GM12875 (cell line): ENCODE measurements around the gene ENGASE.

Experiments used
- H3K4me3 ChIP-seq: one replicate; pipeline ENCODE4 v1.5.1; 2011; ENCODE audit warnings: low read depth, low read length, control low read depth
- CTCF ChIP-seq: IDR thresholded peaks from 2 replicates; pipeline ENCODE4 v1.5.1; 2011; ENCODE audit warnings: low read depth, mild to moderate bottlenecking, control low read depth, inconsistent platforms, low read length, moderate library complexity, borderline replicate concordance; ENCODE audit not compliant: insufficient read depth

ENGASE gene

GRCh38 chr17:79075446-79075750 is 774 bp downstream of the ENGASE start:
- TF ChIP-seq CTCF = no peak
- peak overlapping the region; percentile 77 for H3K4me3 ChIP-seq

- TF ChIP-seq CTCF = no peak
- H3K4me3 ChIP-seq = peak overlapping the region; percentile 77
Observed at GRCh38 chr17:79075861-79076406, 1.3 kb downstream of the ENGASE start.

GRCh38 chr17:79077587-79077986 is 3.0 kb downstream of the ENGASE start:
- TF ChIP-seq CTCF = no peak
- no peak overlapping the region for H3K4me3 ChIP-seq

GRCh38 chr17:79078476-79079190 is 4.0 kb downstream of the ENGASE start:
- H3K4me3 ChIP-seq = no peak overlapping the region
- no peak for TF ChIP-seq CTCF

- no peak for TF ChIP-seq CTCF
- H3K4me3 ChIP-seq = no peak overlapping the region
Observed at GRCh38 chr17:79079421-79080200, 5.0 kb downstream of the ENGASE start.

GRCh38 chr17:79080349-79080748 is 5.7 kb downstream of the ENGASE start:
- no peak overlapping the region for H3K4me3 ChIP-seq
- no peak for TF ChIP-seq CTCF
